AG09319 (cell line): ENCODE measurements around the gene PATE1.

Source experiments
- DNase-seq: peaks from one replicate; pipeline ENCODE4 v3.0.0-alpha.2; 2010; ENCODE audit warnings: low read depth; ENCODE audit errors: extremely low read depth
- CTCF ChIP-seq: IDR thresholded peaks from 2 replicates; pipeline ENCODE4 v1.5.1; 2011; ENCODE audit warnings: low read depth, mild to moderate bottlenecking, inconsistent platforms, low read length, moderate library complexity

PATE1 gene

GRCh38 chr11:125790825-125791224, 44.7 kb downstream of the PATE1 start:
- DNase-seq: no peak

GRCh38 chr11:125797641-125798040, 51.6 kb downstream of the PATE1 start:
- DNase-seq: no peak
- no peak for TF ChIP-seq CTCF

More at GRCh38 chr11:125790825-125791224, 44.7 kb downstream of the PATE1 start:
- no peak for TF ChIP-seq CTCF
